ENCODE data around the gene ZBTB9. TPM values are rescaled to one million over a fixed set of nuclear protein-coding genes. Genes with fewer than 3 reads are reported as not detected.
"Not testable (repeated sequence)": the region's sequence is repeated elsewhere in the genome, so short reads cannot be mapped to it uniquely, and the experiment has no call there.

The ZBTB9 gene
- total RNA-seq, 1 donor from 2014 or later = 11.1 TPM

- DNase-seq (ENCODE audit: low spot score) = no peak
These were observed 11.8 kb downstream of the ZBTB9 start for GRCh38 chr6:33466075-33466735.

GRCh38 chr6:33467091-33467490 is 12.7 kb downstream of the ZBTB9 start:
- no peak for DNase-seq (ENCODE audit: low spot score)

GRCh38 chr6:33469661-33470060 is 15.3 kb downstream of the ZBTB9 start:
- no peak for DNase-seq (ENCODE audit: low spot score)

GRCh38 chr6:33477864-33478263 is 23.5 kb downstream of the ZBTB9 start:
- DNase-seq (ENCODE audit: low spot score) = no peak

DNA sequence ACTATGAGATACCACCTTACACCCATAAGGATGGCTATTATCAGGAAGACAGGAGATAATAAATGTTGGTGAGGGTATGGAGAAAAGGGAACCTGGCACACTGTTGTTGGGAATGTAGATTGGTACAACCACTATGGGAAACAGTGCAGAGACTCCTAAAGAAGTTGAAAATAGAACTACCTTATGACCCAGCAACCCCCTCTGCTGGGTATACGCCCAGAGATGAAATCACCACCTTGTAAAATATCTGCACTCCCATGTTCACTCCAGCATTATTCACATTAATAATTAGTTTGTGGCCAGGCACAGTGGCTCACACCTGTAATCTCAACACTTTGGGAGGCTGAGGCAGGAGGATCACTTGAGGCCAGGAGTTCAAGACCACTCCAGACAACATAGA is 26.8 kb downstream of the ZBTB9 start:
- DNase-seq (ENCODE audit: low spot score) = no peak

GRCh38 chr6:33482620-33483019 is 28.2 kb downstream of the ZBTB9 start:
- not testable (repeated sequence) for DNase-seq (ENCODE audit: low spot score)

DNA sequence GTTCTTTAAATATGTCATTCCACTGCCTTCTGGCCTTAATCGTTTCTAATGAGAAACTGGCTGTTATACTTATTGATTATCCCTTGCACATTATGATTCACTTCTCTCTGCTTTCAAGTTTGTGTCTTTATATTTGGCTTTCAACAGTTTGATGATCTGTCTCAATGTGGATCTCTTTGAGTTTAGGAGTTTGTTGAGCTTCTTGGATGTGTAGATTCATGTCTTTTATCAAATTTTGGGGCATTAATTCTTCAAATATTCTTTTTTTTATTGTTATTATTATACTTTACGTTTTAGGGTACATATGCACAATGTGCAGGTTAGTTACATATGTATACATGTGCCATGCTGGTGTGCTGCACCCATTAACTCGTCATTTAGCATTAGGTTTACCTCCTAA is 29.3 kb downstream of the ZBTB9 start:
- no peak for DNase-seq (ENCODE audit: low spot score)

DNA sequence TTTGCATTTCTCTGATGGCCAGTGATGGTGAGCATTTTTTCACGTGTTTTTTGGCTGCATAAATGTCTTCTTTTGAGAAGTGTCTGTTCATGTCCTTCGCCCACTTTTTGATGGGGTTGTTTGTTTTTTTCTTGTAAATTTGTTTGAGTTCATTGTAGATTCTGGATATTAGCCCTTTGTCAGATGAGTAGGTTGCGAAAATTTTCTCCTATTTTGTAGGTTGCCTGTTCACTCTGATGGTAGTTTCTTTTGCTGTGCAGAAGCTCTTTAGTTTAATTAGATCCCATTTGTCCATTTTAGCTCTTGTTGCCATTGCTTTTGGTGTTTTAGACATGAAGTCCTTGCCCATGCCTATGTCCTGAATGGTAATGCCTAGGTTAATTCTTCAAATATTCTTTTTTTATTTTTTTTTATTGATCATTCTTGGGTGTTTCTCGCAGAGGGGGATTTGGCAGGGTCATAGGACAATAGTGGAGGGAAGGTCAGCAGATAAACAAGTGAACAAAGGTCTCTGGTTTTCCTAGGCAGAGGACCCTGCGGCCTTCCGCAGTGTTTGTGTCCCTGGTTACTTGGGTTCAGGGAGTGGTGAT is 30.4 kb downstream of the ZBTB9 start:
- DNase-seq (ENCODE audit: low spot score) = not testable (repeated sequence)

- not testable (repeated sequence) for DNase-seq (ENCODE audit: low spot score)
These were observed 31.3 kb downstream of the ZBTB9 start for GRCh38 chr6:33485680-33486079.

DNA sequence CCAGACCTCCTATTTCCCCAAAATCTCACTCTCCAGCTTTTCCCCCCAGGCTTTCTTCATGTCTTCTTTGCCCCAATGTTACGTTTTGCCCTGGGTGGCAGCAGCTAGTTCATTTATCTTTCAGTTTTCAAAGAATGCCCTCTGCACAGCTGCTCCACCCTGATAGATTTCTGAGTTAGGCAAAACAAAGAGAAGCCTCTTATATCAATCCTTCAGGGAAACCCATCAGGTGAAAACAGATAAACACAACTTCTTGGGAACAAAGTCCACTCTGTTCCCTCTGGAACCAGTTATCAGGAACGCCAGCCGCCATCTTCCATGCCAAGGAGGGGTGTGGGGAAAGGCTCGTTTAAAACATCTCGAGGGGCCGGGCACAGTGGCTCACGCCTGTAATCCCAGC is 34.0 kb downstream of the ZBTB9 start:
- no peak for DNase-seq (ENCODE audit: low spot score)

- DNase-seq (ENCODE audit: low spot score) = no peak
These were observed 35.8 kb downstream of the ZBTB9 start for GRCh38 chr6:33490198-33490597.

DNA sequence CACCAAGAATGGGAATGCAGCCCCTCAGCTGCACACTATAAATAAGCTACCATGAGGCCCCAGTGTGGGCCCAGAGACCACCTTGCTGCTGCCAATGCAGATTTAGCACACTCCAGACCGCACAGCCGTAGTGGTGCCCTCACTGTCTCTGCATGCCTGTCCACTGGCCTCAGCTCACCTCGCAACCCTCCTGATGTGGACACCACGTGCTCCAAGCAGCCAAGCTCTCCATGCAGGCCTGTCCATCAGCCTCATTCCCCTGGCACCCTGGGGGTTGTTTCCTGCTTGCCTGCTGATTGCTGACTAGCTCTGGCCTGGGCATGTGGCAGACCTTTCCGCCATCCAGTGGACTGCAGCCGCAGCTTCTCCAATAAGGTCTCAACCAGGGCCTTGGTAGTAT is 36.2 kb downstream of the ZBTB9 start:
- DNase-seq (ENCODE audit: low spot score) = no peak

GRCh38 chr6:33492093-33492492 is 37.7 kb downstream of the ZBTB9 start:
- no peak for DNase-seq (ENCODE audit: low spot score)

- DNase-seq (ENCODE audit: low spot score) = no peak
These were observed 42.8 kb downstream of the ZBTB9 start for GRCh38 chr6:33497157-33497556.

DNA sequence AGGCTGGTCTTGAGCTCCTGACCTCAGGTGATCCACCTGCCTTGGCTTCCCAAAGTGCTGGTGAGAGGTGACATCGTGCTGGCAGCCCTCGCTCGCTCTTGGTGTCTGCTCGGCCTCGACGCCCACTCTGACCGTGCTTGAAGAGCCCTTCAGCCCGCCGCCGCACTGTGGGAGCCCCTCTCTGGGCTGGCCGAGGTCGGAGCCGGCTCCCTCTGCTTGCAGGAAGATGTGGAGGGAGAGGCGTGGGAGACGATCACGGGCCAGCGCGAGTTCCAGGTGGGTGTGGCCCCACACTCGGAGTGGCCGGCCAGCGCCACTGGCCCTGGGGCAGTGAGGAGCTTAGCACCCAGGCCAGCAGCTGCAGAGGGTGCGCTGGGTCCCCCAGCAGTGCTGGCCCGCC is 48.1 kb downstream of the ZBTB9 start:
- DNase-seq (ENCODE audit: low spot score) = no peak

- no peak for DNase-seq (ENCODE audit: low spot score)
These were observed 50.1 kb downstream of the ZBTB9 start for GRCh38 chr6:33504486-33504885.

GRCh38 chr6:33505548-33506370 is 51.4 kb downstream of the ZBTB9 start:
- no peak for DNase-seq (ENCODE audit: low spot score)

Other genes starting within 250 kb of the ZBTB9 start
- gene HSD17B8, start 249.9 kb upstream of the ZBTB9 start, total RNA-seq = 28.6 TPM
- gene RING1, start 246.1 kb upstream of the ZBTB9 start, total RNA-seq = 50.6 TPM
- 80.8 TPM for gene VPS52, start 182.7 kb upstream of the ZBTB9 start, total RNA-seq
- 3,074 TPM for gene RPS18, start 182.5 kb upstream of the ZBTB9 start, total RNA-seq
- gene B3GALT4, start 177.5 kb upstream of the ZBTB9 start, total RNA-seq = 20.2 TPM
- 53.8 TPM for gene WDR46, start 165.3 kb upstream of the ZBTB9 start, total RNA-seq
- gene PFDN6, start 165.0 kb upstream of the ZBTB9 start, total RNA-seq = 49.9 TPM
- gene RGL2, start 155.6 kb upstream of the ZBTB9 start, total RNA-seq = 163 TPM
- gene TAPBP, start 140.5 kb upstream of the ZBTB9 start, total RNA-seq = 132 TPM
- gene ZBTB22, start 136.8 kb upstream of the ZBTB9 start, total RNA-seq = 24.2 TPM
- gene DAXX, start 131.6 kb upstream of the ZBTB9 start, total RNA-seq = 28.8 TPM
- 1.0 TPM for gene KIFC1, start 62.8 kb upstream of the ZBTB9 start, total RNA-seq
- gene PHF1, start 43.6 kb upstream of the ZBTB9 start, total RNA-seq = 58.8 TPM
- 157 TPM for gene CUTA, start 36.5 kb upstream of the ZBTB9 start, total RNA-seq
- gene SYNGAP1, start 34.5 kb upstream of the ZBTB9 start, total RNA-seq = 32.6 TPM
- 27.9 TPM for gene BAK1, start 125.7 kb downstream of the ZBTB9 start, total RNA-seq
- 31.3 TPM for gene ITPR3, start 166.7 kb downstream of the ZBTB9 start, total RNA-seq